ENCODE measurements around the gene COL6A5.

GRCh38 chr3:130342821-130343661 is 2.4 kb upstream of the COL6A5 start:
- no peak for TF ChIP-seq CTCF (IDR thresholded peaks at IDR 0.05)
- TF ChIP-seq POLR2A (IDR thresholded peaks at IDR 0.05; ENCODE audit: low read depth), result no peak
- no peak for TF ChIP-seq POLR2AphosphoS5 (IDR thresholded peaks at IDR 0.05)

Data from esophagus muscularis mucosa (tissue), 3 donors.